ENCODE data around the gene OR1M1. TPM values are rescaled to one million over a fixed set of nuclear protein-coding genes. Genes with fewer than 3 reads are reported as not detected.
A peak's percentile ranks its signal among the peaks of the same experiment; 100 is the strongest.

OR1M1 gene
- total and polyA plus RNA-seq, 9 of the 15 experiments (the other 6 are each of a cell fraction or from before 2014, with no cell fraction given), result not detected

- ATAC-seq, result peak; percentile 74
- Histone ChIP-seq H3K9ac (ENCODE audit: insufficient read depth in 1 of 2, low read depth in 2 of 2, low read length in 2 of 2) (no peak within 1 kb of the TSS; a peak in 1 of 4 replicates), H3K4me1 (replicated peaks in 1 of 2; ENCODE audit: control insufficient read depth in 2 of 2, insufficient read depth in 2 of 2, low read length in 2 of 2) (peaks cover 11 to 12% of the 10 kb centered on the region in 2 experiments; a peak in 3 of 5 replicates), H3K9me3 (replicated peaks; ENCODE audit: control insufficient read depth, insufficient read depth, low read depth, low read length) (no peaks in the 10 kb centered on the region), H2AFZ (ENCODE audit: low read depth, low read length) (peak within 1 kb of the TSS; percentile 75), H3K9me1 (ENCODE audit: control insufficient read depth, insufficient read depth, low read length) (no peaks in the 10 kb centered on the region), H3K27ac (ENCODE audit: extremely low read depth, low read depth, low read length) (no peak within 1 kb of the TSS), H3K4me2 (ENCODE audit: insufficient read depth, low read length) (peak within 1 kb of the TSS; percentile 40), H3K27me3 (ENCODE audit: control insufficient read depth in 2 of 2, insufficient read depth in 2 of 2, low read length in 2 of 2) (no peaks in the 10 kb centered on the region), H3K79me2 (ENCODE audit: control insufficient read depth, insufficient read depth, low read length) (no peaks in the 10 kb centered on the region), H4K20me1 (replicated peaks; ENCODE audit: control insufficient read depth, insufficient read depth, low read length) (no peaks in the 10 kb centered on the region), H3K36me3 (ENCODE audit: control insufficient read depth, insufficient read depth, low read length) (no peaks in the 10 kb centered on the region), H3K4me3 (peak within 1 kb of the TSS; percentile 2; the same call in 1 of the 2 replicates)
- WGBS (ENCODE audit: insufficient coverage, low coverage, missing lambda C conversion rate), result 14% methylated on average over 2 of the region's 2 CpGs
- BruUV-seq (replicated peaks), result no TSS peak
- DNase-seq (ENCODE audit: extremely low read depth in 1 of 4, low spot score in 3 of 4), result peak in 1 of 4 experiments; percentile 20
- POLR2A ChIA-PET, result interaction anchor here (0.6 kb wide), 1 partner anchor 45 kb away, joined by 3 read pairs; no protein-coding TSS in a partner anchor
- peak; percentile 77 for FAIRE-seq
- in situ Hi-C loops (cut with MboI) (no loop called here), intact Hi-C loops (cut with micrococcal nuclease) (no loop called here)
- CTCF ChIA-PET (ENCODE audit: low intra/inter-chr PET ratio), result no interaction called here
- TF ChIP-seq TCF3 (CRISPR knock-in tag; IDR thresholded peaks at IDR 0.05) (peak; percentile 75), ZNF232 (CRISPR knock-in tag; IDR thresholded peaks at IDR 0.05) (no peak), ARID1B (IDR thresholded peaks at IDR 0.05) (peak; percentile 50), GATA2 (CRISPR knock-in tag; IDR thresholded peaks at IDR 0.05) (peak; percentile 16; the same call in 1 of the 2 replicates), POLR2AphosphoS5 (IDR thresholded peaks at IDR 0.05; ENCODE audit: control insufficient read depth, insufficient read depth, low read depth, low read length) (0 out of 2 replicates have a peak, but pooled peaks have one; percentile 20), CTBP1 (IDR thresholded peaks at IDR 0.05; ENCODE audit: borderline replicate concordance) (peak; percentile 49; the same call in 1 of the 2 replicates), SETDB1 (IDR thresholded peaks at IDR 0.05; ENCODE audit: low read length) (no peak), TEAD4 (IDR thresholded peaks at IDR 0.05; ENCODE audit: low read length) (peak; percentile 72; the same call in 1 of the 2 replicates), TEAD4 (CRISPR knock-in tag; IDR thresholded peaks at IDR 0.05; ENCODE audit: borderline replicate concordance) (no peak), DPF2 (IDR thresholded peaks at IDR 0.05) (peak; percentile 23; the same call in 1 of the 2 replicates), COPS2 (conservative IDR thresholded peaks at IDR 0.05) (no peak), MLLT1 (IDR thresholded peaks at IDR 0.05) (peak in 1 of 2 experiments; percentile 56; a peak in 1 of 4 replicates), IRF9 (tag; IDR thresholded peaks at IDR 0.05) (no peak), MLX (CRISPR knock-in tag; conservative IDR thresholded peaks at IDR 0.05) (no peak), HDAC1 (IDR thresholded peaks at IDR 0.05) (0 out of 4 replicates have a peak, but pooled peaks of 1 of the 2 experiments have one; percentile 40), STAT5A (IDR thresholded peaks at IDR 0.05; ENCODE audit: borderline replicate concordance, low read length) (peak; percentile 33; the same call in 1 of the 2 replicates)
Measured at GRCh38 chr19:9115307-9115813, 28.5 kb downstream of the OR1M1 start, which contains the start of gene OR7G1. Gene OR7G1 (minus strand): TSS chr19:9115763. CDS start chr19:9115763, 0 bp downstream.

Measured in K562 (cell line).